HepG2 (cell line): ENCODE data around the gene TNKS1BP1. TPM values are rescaled to one million over a fixed set of nuclear protein-coding genes. Genes with fewer than 3 reads are reported as not detected.

Source experiments
- ATAC-seq: fragments of 200-7000 bp; cut with Tn5 transposase; 3 replicates; pipeline ENCODE4 v1.9.1; 2020; ENCODE audit warnings: mild to moderate bottlenecking, moderate library complexity
- BruUV-seq: library from RNA; stranded (reverse); fragments of 400-500 nt; replicated peaks from 2 replicates; lab custom pipeline; 2021; lab: Mats Ljungman, UMichigan
- CTCF ChIA-PET: fragments of 300-600 bp; formaldehyde crosslinking; extraction: SDS; loops from one replicate; lab custom pipeline; 2021; ENCODE audit warnings: low total read pairs, inconsistent platforms, low intra/inter-chr PET ratio; lab: Yijun Ruan, JAX
- POLR2A ChIA-PET: fragments of 350-600 bp; sonication (Branson Sonifier 250); formaldehyde crosslinking; loops from one replicate; lab custom pipeline; 2020; ENCODE audit warnings: antibody characterized with exemption, inconsistent platforms; lab: Yijun Ruan, JAX
- DNase-seq: peaks from one replicate; pipeline ENCODE4 v3.0.0-alpha.2; 2015; ENCODE audit warnings: low spot score
- FAIRE-seq: peaks from 3 replicates; lab custom pipeline; 2011; peaks lifted over from hg19 to GRCh38; lab: Jason Lieb, UNC
- H2AFZ ChIP-seq: one replicate; pipeline ENCODE4 v1.6.1; 2011; ENCODE audit warnings: low read length, inconsistent platforms
- H3K27ac ChIP-seq: fragments of 300-600 bp; 3 replicates; pipeline ENCODE4 v1.8.0; 2011; ENCODE audit warnings: mixed run types, mild to moderate bottlenecking, mixed read lengths, low read length, inconsistent platforms; ENCODE audit not compliant: insufficient read depth; ENCODE audit errors: extremely low read length
- H3K27me3 ChIP-seq, 2 experiments: fragments of 200-600 bp in 1 of 2; 2 replicates in 1 of 2; 3 replicates in 1 of 2; pipeline versions ENCODE4 v1.6.0 to v1.8.0; 2011; ENCODE audit warnings: low read length in 2 of 2, mild to moderate bottlenecking in 2 of 2, moderate library complexity in 2 of 2, inconsistent platforms in 1 of 2; ENCODE audit not compliant: insufficient read depth in 2 of 2, control insufficient read depth in 1 of 2
- H3K36me3 ChIP-seq, 2 experiments: fragments of 200-600 bp in 1 of 2; replicated peaks in 1 of 2; 2 replicates in 1 of 2; 3 replicates in 1 of 2; pipeline versions ENCODE4 v1.5.1 to v1.8.0; 2011; ENCODE audit warnings: low read length in 2 of 2, inconsistent platforms in 1 of 2; ENCODE audit not compliant: insufficient read depth in 2 of 2, control insufficient read depth in 1 of 2
- H3K4me1 ChIP-seq: 2 replicates; pipeline ENCODE4 v1.5.1; 2012; ENCODE audit warnings: low read length, inconsistent platforms; ENCODE audit not compliant: insufficient read depth
- H3K4me2 ChIP-seq: 2 replicates; pipeline ENCODE4 v1.6.0; 2011; ENCODE audit warnings: low read depth, low read length, inconsistent platforms
- H3K4me3 ChIP-seq, 3 experiments: fragments of 200-600 bp in 1 of 3; sonication (generic), shearing (Covaris generic) in 1 of 3; replicated peaks in 1 of 3; 2 replicates each; pipeline ENCODE4 v1.5.1; 2011 to 2016; ENCODE audit warnings: low read length in 3 of 3, inconsistent platforms in 2 of 3, low read depth in 2 of 3, mild to moderate bottlenecking in 2 of 3, control low read depth in 1 of 3, mixed read lengths in 1 of 3; ENCODE audit not compliant: insufficient read depth in 1 of 3
- H3K79me2 ChIP-seq: one replicate; pipeline ENCODE4 v1.6.1; 2011; ENCODE audit warnings: low read length, inconsistent platforms; ENCODE audit not compliant: insufficient read depth
- H3K9ac ChIP-seq: 2 replicates; pipeline ENCODE4 v1.6.0; 2011; ENCODE audit warnings: mild to moderate bottlenecking, low read depth, low read length, inconsistent platforms; ENCODE audit not compliant: insufficient read depth
- H3K9me3 ChIP-seq: 2 replicates; pipeline ENCODE4 v1.5.1; 2012; ENCODE audit warnings: mild to moderate bottlenecking, low read length
- H4K20me1 ChIP-seq: 2 replicates; pipeline ENCODE4 v1.6.0; 2011; ENCODE audit warnings: inconsistent platforms, mild to moderate bottlenecking, low read length, moderate library complexity; ENCODE audit not compliant: insufficient read depth
- ATRX ChIP-seq: sonication (generic); formaldehyde crosslinking; IDR thresholded peaks from 2 replicates; pipeline ENCODE4 v1.4.0; 2020; ENCODE audit warnings: missing genetic modification reagents, borderline replicate concordance
- DDIT3 ChIP-seq: sonication (generic); formaldehyde crosslinking; IDR thresholded peaks from 2 replicates; pipeline ENCODE4 v1.4.0; 2020; ENCODE audit warnings: mild to moderate bottlenecking, missing genetic modification reagents
- FOXO4 ChIP-seq: sonication (generic); formaldehyde crosslinking; conservative IDR thresholded peaks from 2 replicates; pipeline ENCODE4 v1.8.1; 2023; ENCODE audit warnings: missing genetic modification reagents
- FOXP1 ChIP-seq, 2 experiments: fragments of 450-650 bp in 1 of 2; IDR thresholded peaks; 2 replicates each; pipeline ENCODE4 v1.6.1; 2017 to 2018; ENCODE audit warnings: antibody characterized with exemption in 1 of 2
- HMGXB4 ChIP-seq, 2 experiments: sonication (generic) in 1 of 2; formaldehyde crosslinking in 1 of 2; IDR thresholded peaks; 2 replicates each; pipeline versions ENCODE4 v1.4.0 to v1.6.1; 2018 to 2020; ENCODE audit warnings: missing genetic modification reagents in 2 of 2, borderline replicate concordance in 1 of 2, low read depth in 1 of 2, mild to moderate bottlenecking in 1 of 2, missing biosample characterization in 1 of 2
- MIER3 ChIP-seq: IDR thresholded peaks from 2 replicates; pipeline ENCODE4 v1.6.1; 2016; ENCODE audit warnings: missing compliant biosample characterization, borderline replicate concordance
- SETDB1 ChIP-seq: sonication (generic); formaldehyde crosslinking; IDR thresholded peaks from 2 replicates; pipeline ENCODE4 v1.5.1; 2020; ENCODE audit warnings: missing genetic modification reagents, mild to moderate bottlenecking, borderline replicate concordance
- TCF7L2 ChIP-seq: IDR thresholded peaks from 2 replicates; pipeline ENCODE4 v1.6.1; 2011; ENCODE audit warnings: mild to moderate bottlenecking, low read depth, low read length, moderate library complexity
- ZBTB10 ChIP-seq: sonication (generic); formaldehyde crosslinking; IDR thresholded peaks from 2 replicates; pipeline ENCODE4 v1.4.0; 2020; ENCODE audit warnings: missing genetic modification reagents, borderline replicate concordance
- ZNF275 ChIP-seq: sonication (generic); formaldehyde crosslinking; IDR thresholded peaks from 2 replicates; pipeline ENCODE4 v1.8.0; 2022; ENCODE audit warnings: missing genetic modification reagents, mild to moderate bottlenecking, inconsistent platforms, borderline replicate concordance
- ZNF34 ChIP-seq: sonication (generic); formaldehyde crosslinking; IDR thresholded peaks from 2 replicates; pipeline ENCODE4 v1.4.0; 2020; ENCODE audit warnings: mild to moderate bottlenecking, missing genetic modification reagents, borderline replicate concordance
- ZNF629 ChIP-seq: sonication (generic); formaldehyde crosslinking; conservative IDR thresholded peaks from 2 replicates; pipeline ENCODE4 v1.5.0; 2020; ENCODE audit warnings: missing genetic modification reagents
- WGBS: methylation state at CpG from one replicate; pipeline ENCODE4 v1.1.6; 2017; ENCODE audit warnings: low lambda C conversion rate; 5-methylcytosine and 5-hydroxymethylcytosine counted together
- in situ Hi-C: cut with HindIII; loops from 2 replicates; pipeline ENCODE4 v1.10.0; 2017; ENCODE audit warnings: low pct_unique_long_range_greater_than_20kb; ENCODE audit not compliant: extremely low pct_ligation_motif_present
- intact Hi-C: fragments of 100-400 bp; cut with micrococcal nuclease; formaldehyde crosslinking; loops from one replicate; pipeline ENCODE4 v1.10.0; 2022; ENCODE audit not compliant: unreplicated experiment
- polyA plus RNA-seq, 8 experiments: library from polyadenylated mRNA; depleted of rRNA in 3 of 8; stranded (reverse) in 7 of 8; unstranded in 1 of 8; fragments of >200 nt; fragmentation: Illumina TruSeq in 4 of 8; extraction: Trizol in 4 of 8; gene quantifications; 2 replicates each; pipeline versions ENCODE4 v1.2.1 to v1.2.3, GENCODE V29; 2011 to 2016; ENCODE audit warnings: low read depth in 4 of 8, missing spikeins in 1 of 8, mixed read lengths in 1 of 8; ENCODE audit not compliant: insufficient read depth in 1 of 8
- total RNA-seq, 5 experiments: library from RNA; depleted of rRNA; stranded (reverse); fragments of >200 nt; fragmentation: Illumina TruSeq; extraction: Trizol; gene quantifications; 2 replicates each; pipeline ENCODE4 v1.2.3, GENCODE V29; 2016; ENCODE audit warnings: low read depth in 1 of 5

TNKS1BP1 gene
- total and polyA plus RNA-seq, 2 of the 13 experiments (the other 11 are each of a cell fraction or from before 2014, with no cell fraction given), result 13.7 to 15.0 TPM

- no TSS peak for BruUV-seq
Observed at GRCh38 chr11:57327721-57328120, 3.0 kb upstream of the TNKS1BP1 start.

More at GRCh38 chr11:57327721-57328120, 3.0 kb upstream of the TNKS1BP1 start:
- Histone ChIP-seq H3K4me1 (peaks cover 28% of the 10 kb centered on the region), H3K9me3 (no peaks in the 10 kb centered on the region), H3K36me3 (peaks cover 30 to 67% of the 10 kb centered on the region in 2 experiments), H3K4me3 (no peak overlapping the region), H3K27ac (no peak overlapping the region), H3K9ac (no peak overlapping the region), H4K20me1 (no peaks in the 10 kb centered on the region; the same call in 1 of the 2 replicates), H2AFZ (no peak overlapping the region), H3K4me2 (no peak overlapping the region), H3K79me2 (peaks cover 14% of the 10 kb centered on the region), H3K27me3 (no peaks in the 10 kb centered on the region; a peak in 1 of 5 replicates)
- ChIA-PET CTCF (no interaction called here), POLR2A (no interaction called here)
- TF ChIP-seq FOXP1 (IDR thresholded peaks at IDR 0.05) (no peak), FOXP1 (CRISPR knock-in tag; IDR thresholded peaks at IDR 0.05) (no peak), FOXO4 (no peak), ZBTB10 (CRISPR knock-in tag) (no peak), ZNF34 (no peak), ZNF629 (no peak), ATRX (no peak), ZNF275 (CRISPR knock-in tag) (no peak), HMGXB4 (CRISPR knock-in tag; IDR thresholded peaks at IDR 0.05; ENCODE audit: borderline replicate concordance in 1 of 2, low read depth in 1 of 2) (no peak), DDIT3 (CRISPR knock-in tag) (no peak), TCF7L2 (no peak), SETDB1 (CRISPR knock-in tag) (no peak), MIER3 (CRISPR knock-in tag) (no peak)
- ATAC-seq (no peak), FAIRE-seq (no peak), DNase-seq (no peak)
- WGBS, result 94% methylated on average over 5 of the region's 5 CpGs
- intact Hi-C loops (no loop called here), in situ Hi-C loops (no loop called here)
